ENCODE measurements around the gene ZNF618. TPM values are rescaled to one million over a fixed set of nuclear protein-coding genes. Genes with fewer than 3 reads are reported as not detected.

Gene ZNF618
- total RNA-seq, 2 donors from 2014 or later = 0.33 to 1.4 TPM

DNA sequence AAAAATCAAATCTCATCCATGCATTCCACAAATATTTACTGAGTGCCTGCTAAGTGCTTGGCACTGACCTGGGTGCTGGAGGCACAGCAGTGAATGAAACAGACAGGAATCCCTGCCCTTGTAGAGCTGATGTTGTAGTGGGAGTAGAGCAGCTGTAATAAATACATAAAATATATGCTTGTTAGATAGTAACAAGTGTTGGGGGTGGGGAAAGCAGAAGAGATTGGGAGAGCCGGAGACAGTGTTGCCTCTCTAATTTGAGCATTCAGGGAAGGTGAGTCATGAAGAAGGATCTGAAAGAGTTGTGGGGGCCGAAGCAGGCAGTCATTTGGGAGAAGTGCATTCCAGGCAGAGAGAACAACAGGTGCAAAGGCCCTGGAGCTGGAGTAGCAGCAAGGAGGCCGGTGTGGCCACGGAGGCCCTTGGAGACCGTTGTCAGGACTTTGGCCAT is 97.9 kb downstream of the ZNF618 start:
- no peak overlapping the region for H3K27ac Mint-ChIP-seq
- H3K4me1 Mint-ChIP-seq (ENCODE audit: low read depth in 2 of 2) = no peaks in the 10 kb centered on the region
- no peaks in the 10 kb centered on the region for H3K9me3 Mint-ChIP-seq
- ATAC-seq (no peak), DNase-seq (ENCODE audit: low spot score) (no peak)
- no peak overlapping the region for H3K4me3 Mint-ChIP-seq
- no peaks in the 10 kb centered on the region for H3K27me3 Mint-ChIP-seq
- H3K36me3 Mint-ChIP-seq = no peaks in the 10 kb centered on the region

DNA sequence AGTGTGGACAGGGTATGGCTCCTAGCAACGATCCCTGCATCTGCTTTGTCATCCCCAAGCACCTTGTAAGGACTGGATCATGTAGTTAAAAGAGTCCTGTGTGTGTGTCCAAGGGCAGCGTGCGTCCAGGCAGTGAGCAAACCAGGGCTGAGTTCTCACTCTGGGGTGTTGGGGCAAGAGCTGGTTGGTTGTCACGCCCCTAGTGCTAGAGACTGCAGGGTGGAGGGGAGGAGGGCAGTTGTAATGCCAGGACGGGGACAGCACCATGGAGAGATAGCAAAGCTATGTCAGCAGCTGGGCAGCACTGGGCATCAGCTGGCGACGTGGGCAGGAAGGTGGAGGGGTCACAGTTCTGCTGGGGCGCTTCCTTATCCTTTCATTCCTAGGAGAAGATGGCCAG is 100.8 kb downstream of the ZNF618 start:
- Mint-ChIP-seq H3K4me1 (ENCODE audit: low read depth in 2 of 2) (no peaks in the 10 kb centered on the region), H3K27me3 (no peaks in the 10 kb centered on the region), H3K4me3 (no peak overlapping the region), H3K36me3 (no peaks in the 10 kb centered on the region), H3K27ac (no peak overlapping the region), H3K9me3 (no peaks in the 10 kb centered on the region)
- peak; percentile 15 for DNase-seq (ENCODE audit: low spot score)
- ATAC-seq = no peak

GRCh38 chr9:113978725-113979342 is 102.7 kb downstream of the ZNF618 start:
- Mint-ChIP-seq H3K4me1 (ENCODE audit: low read depth in 2 of 2) (no peaks in the 10 kb centered on the region), H3K9me3 (no peaks in the 10 kb centered on the region), H3K4me3 (no peak overlapping the region), H3K27me3 (no peaks in the 10 kb centered on the region), H3K27ac (no peak overlapping the region), H3K36me3 (no peaks in the 10 kb centered on the region)
- ATAC-seq (no peak), DNase-seq (ENCODE audit: low spot score) (no peak)

DNA sequence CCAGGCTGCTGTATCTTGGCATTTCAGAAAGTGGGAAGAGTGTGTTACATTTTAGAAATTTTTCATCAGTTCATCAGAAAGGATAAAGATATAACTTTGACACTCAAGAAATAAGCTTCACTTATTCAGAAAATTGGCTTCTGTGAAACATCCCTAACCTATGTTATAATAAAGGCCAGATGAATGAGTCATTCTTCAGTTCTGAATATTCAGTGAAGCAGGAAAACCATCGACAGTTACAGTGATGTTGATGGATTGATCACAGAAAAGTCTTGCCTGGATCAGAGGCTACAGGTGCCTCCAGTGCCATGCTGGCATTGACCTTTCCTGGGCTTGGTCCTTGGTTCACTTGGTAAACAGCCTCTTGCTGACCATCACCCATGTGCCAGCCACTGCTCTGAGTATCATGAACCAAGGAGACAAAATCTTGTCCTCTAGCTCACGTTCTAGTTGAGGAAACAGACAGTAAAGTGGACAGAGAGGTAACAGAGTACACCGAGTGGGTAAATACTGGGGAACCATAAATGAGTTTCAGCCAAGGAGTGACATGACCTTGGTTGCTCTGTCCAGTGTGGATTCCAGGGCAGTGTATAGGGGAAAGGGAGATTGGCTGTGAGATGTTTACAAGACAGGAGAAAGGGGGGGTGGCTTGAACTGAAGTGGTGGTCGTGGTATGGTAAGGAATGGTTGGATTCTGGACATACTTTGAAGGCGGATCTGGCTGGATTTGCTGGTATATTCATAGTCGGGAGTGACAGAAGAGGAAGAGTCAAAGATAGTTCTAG is 103.4 kb downstream of the ZNF618 start:
- Mint-ChIP-seq H3K4me3 (no peak overlapping the region), H3K27me3 (no peaks in the 10 kb centered on the region), H3K9me3 (no peaks in the 10 kb centered on the region), H3K36me3 (no peaks in the 10 kb centered on the region), H3K4me1 (ENCODE audit: low read depth in 2 of 2) (no peaks in the 10 kb centered on the region), H3K27ac (no peak overlapping the region)
- ATAC-seq (no peak), DNase-seq (ENCODE audit: low spot score) (no peak)

DNA sequence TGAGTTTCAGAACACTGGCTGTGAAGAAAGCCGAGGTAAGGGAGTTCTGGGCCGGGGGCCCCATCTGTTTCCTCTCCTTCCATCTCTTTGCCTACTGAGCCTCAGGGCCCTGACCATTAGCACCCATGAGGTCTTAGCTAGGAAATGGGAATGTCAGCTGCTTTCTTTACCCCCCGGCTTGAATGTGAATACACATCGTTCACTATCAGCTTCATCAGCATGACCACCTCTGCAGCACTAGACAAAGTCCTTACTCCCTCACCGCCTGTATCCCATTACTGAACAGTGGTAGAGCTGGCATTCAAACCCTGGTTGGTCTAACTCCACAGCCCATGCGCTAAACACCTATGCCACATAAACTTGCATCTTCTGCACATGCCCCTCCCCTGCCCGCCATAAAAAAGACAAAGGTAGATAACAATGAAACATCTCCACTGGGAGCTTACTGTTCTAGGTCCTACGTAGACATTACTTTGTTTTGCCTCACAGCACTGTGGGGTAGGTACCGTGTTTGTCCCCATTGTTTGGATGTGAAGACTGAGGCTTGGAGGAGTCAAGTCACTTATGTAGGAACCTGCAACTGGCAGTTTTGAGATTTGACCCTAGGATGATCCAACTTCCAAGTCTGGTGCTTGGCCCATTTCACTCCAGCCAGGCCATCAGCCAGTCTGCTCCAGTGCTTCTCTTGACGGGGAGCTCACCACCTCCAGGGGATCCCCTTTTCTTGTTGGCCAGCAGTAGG is 108.7 kb downstream of the ZNF618 start:
- Mint-ChIP-seq H3K27ac (no peak overlapping the region), H3K4me1 (ENCODE audit: low read depth in 2 of 2) (no peaks in the 10 kb centered on the region), H3K4me3 (no peak overlapping the region), H3K9me3 (no peaks in the 10 kb centered on the region), H3K36me3 (no peaks in the 10 kb centered on the region), H3K27me3 (no peaks in the 10 kb centered on the region)
- no peak for ATAC-seq
- DNase-seq (ENCODE audit: low spot score) = no peak

DNA sequence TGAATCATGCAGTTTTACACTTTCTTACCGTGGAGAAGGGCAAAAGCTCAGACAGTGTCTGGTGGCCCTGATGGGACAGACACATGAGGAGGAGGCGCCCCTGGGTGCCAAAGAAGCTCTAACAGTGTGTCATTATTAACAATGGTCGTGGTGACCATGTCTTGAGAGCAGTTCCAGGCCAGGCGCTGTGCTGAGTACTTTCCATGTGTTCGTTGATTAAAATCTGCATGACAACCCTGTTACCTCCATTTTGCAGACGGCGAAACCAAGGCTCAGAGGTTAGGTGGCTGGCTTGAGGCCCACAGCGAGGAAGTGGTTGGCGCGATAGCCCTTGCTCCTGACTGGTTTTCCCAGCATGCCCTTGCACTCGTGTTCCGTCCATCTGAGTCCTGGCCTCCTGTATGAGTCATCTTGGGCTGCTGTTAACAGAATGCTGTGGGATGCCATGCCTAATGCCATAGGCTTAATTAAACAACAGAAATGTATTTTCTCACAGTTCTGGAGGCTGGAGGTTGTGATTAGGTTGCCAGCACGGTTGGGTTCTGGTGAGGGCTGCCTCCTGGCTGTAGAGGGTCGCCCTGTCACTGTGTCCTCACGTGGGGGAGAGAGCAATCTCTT is 110.0 kb downstream of the ZNF618 start:
- no peak overlapping the region for H3K27ac Mint-ChIP-seq
- no peaks in the 10 kb centered on the region for H3K9me3 Mint-ChIP-seq
- H3K36me3 Mint-ChIP-seq = no peaks in the 10 kb centered on the region
- H3K4me3 Mint-ChIP-seq = no peak overlapping the region
- no peaks in the 10 kb centered on the region for H3K4me1 Mint-ChIP-seq (ENCODE audit: low read depth in 2 of 2)
- ATAC-seq = no peak
- no peaks in the 10 kb centered on the region for H3K27me3 Mint-ChIP-seq
- DNase-seq (ENCODE audit: low spot score) = no peak

DNA sequence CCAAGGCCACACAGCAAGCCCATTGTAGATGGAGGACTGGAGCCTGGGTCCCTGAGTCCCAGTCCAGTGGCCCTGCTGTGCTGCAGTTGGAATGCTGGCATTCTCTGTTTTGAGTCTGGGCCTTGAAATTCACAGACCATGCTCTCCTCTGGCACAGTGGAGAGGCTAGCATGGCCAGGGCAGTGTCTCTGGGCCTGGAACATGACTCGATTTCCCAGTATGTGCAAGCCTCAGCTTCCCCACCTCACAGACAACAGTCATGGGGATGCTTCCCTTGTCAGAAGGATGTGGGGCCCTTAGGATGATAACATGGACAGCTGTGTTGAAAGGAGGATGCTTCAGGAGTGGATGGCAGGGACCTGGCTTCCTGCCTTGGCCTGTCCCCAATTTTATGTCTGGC is 110.8 kb downstream of the ZNF618 start:
- Mint-ChIP-seq H3K4me3 (no peak overlapping the region), H3K4me1 (ENCODE audit: low read depth in 2 of 2) (no peaks in the 10 kb centered on the region), H3K9me3 (no peaks in the 10 kb centered on the region), H3K27me3 (no peaks in the 10 kb centered on the region), H3K27ac (no peak overlapping the region), H3K36me3 (no peaks in the 10 kb centered on the region)
- DNase-seq (ENCODE audit: low spot score) (no peak), ATAC-seq (no peak)

DNA sequence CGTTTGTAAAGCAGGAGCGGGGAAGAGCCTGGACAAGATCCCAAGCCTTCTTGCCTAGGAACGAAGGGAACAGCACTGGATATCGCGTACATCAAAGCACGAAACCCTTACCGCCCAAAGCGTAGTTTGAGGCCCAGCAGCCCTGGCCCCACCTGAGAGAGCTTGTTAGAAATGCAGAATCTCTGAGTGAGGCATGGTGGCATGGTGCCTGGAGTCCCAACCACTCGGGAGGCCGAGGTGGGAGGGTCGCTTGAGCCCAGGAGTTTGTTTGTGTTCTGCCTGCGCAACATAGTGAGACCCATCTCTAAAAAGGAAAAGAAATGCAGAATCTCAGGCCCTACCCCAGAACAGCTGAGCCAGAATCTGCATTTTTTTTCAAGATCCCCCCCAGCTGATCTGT is 111.4 kb downstream of the ZNF618 start:
- DNase-seq (ENCODE audit: low spot score) (no peak), ATAC-seq (no peak)
- H3K4me1 Mint-ChIP-seq (ENCODE audit: low read depth in 2 of 2) = peaks cover under 1 to 2% of the 10 kb centered on the region in 2 donors
- H3K4me3 Mint-ChIP-seq = no peak overlapping the region
- no peaks in the 10 kb centered on the region for H3K9me3 Mint-ChIP-seq
- H3K27ac Mint-ChIP-seq = no peak overlapping the region
- no peaks in the 10 kb centered on the region for H3K36me3 Mint-ChIP-seq
- no peaks in the 10 kb centered on the region for H3K27me3 Mint-ChIP-seq

DNA sequence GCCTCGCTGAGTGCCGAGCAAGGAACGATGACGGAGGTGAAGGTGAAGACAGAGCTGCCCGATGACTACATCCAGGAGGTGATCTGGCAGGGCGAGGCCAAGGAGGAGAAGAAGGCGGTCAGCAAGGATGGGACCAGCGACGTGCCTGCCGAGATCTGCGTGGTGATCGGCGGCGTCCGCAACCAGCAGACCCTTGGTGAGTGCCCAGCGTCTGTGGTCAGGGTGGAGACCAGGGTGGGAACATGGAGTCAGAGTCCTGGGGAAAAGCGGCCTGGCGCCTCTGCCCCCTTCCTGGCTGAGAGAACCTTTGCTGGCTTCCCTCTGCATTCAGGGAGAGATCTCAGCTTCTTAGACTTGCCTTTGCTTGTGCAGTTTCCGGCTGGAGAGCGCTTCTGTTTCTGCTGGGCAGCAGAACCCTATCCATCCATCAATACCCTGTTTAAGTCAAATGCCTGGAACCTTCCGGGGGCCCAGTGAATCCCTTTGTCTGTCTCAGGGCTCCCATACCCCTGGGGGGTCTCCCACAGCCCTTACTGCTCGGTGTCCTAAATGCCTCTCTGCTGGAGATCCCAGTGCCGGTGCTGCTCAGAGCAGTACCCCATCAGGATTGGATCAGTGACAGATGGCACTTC is 112.4 kb downstream of the ZNF618 start:
- Mint-ChIP-seq H3K9me3 (no peaks in the 10 kb centered on the region), H3K27ac (no peak overlapping the region), H3K4me1 (ENCODE audit: low read depth in 2 of 2) (peaks cover 7 to 9% of the 10 kb centered on the region in 2 donors), H3K4me3 (no peak overlapping the region), H3K36me3 (no peaks in the 10 kb centered on the region), H3K27me3 (no peaks in the 10 kb centered on the region)
- no peak for ATAC-seq
- DNase-seq (ENCODE audit: low spot score) = peak; percentile 50

- Mint-ChIP-seq H3K4me3 (no peak overlapping the region), H3K27ac (no peak overlapping the region), H3K27me3 (no peaks in the 10 kb centered on the region), H3K4me1 (ENCODE audit: low read depth in 2 of 2) (peaks cover 12 to 13% of the 10 kb centered on the region in 2 donors), H3K9me3 (no peaks in the 10 kb centered on the region), H3K36me3 (no peaks in the 10 kb centered on the region)
- DNase-seq (ENCODE audit: low spot score) (peak; percentile 42), ATAC-seq (no peak)
Measured at GRCh38 chr9:113989017-113989713, 113.1 kb downstream of the ZNF618 start.

GRCh38 chr9:113989714-113990569 is 113.8 kb downstream of the ZNF618 start:
- no peak overlapping the region for H3K27ac Mint-ChIP-seq
- no peak for ATAC-seq
- H3K4me3 Mint-ChIP-seq = no peak overlapping the region

GRCh38 chr9:113990570-113990907 is 114.4 kb downstream of the ZNF618 start:
- DNase-seq (ENCODE audit: low spot score) = no peak
- Mint-ChIP-seq H3K4me1 (ENCODE audit: low read depth in 2 of 2) (peaks cover 12 to 15% of the 10 kb centered on the region in 2 donors), H3K36me3 (no peaks in the 10 kb centered on the region), H3K27ac (no peak overlapping the region), H3K4me3 (no peak overlapping the region), H3K27me3 (no peaks in the 10 kb centered on the region), H3K9me3 (no peaks in the 10 kb centered on the region)
- ATAC-seq = no peak

More at GRCh38 chr9:113989714-113990569, 113.8 kb downstream of the ZNF618 start:
- Mint-ChIP-seq H3K36me3 (no peaks in the 10 kb centered on the region), H3K9me3 (no peaks in the 10 kb centered on the region), H3K27me3 (no peaks in the 10 kb centered on the region), H3K4me1 (ENCODE audit: low read depth in 2 of 2) (peaks cover 12 to 15% of the 10 kb centered on the region in 2 donors)
- peak; percentile 59 for DNase-seq (ENCODE audit: low spot score)
